GM19467 (cell line): ENCODE results near the gene USP6NL.

Experiments used
- ATAC-seq: cut with Tn5 transposase; IDR thresholded peaks from one replicate; pipeline ENCODE4 v1.9.1; 2021; ENCODE audit warnings: mild to moderate bottlenecking, moderate library complexity; ENCODE audit not compliant: unreplicated experiment

The USP6NL gene

GRCh38 chr10:11617233-11617632 lies 5.8 kb upstream of the USP6NL start:
- no peak for ATAC-seq

- ATAC-seq, result no peak
Measured at GRCh38 chr10:11616021-11616420, 4.6 kb upstream of the USP6NL start.

- ATAC-seq, result no peak
Measured at GRCh38 chr10:11615396-11615795, 3.9 kb upstream of the USP6NL start.

- ATAC-seq, result peak; percentile 2
Measured at GRCh38 chr10:11612021-11613001, 861 bp upstream of the USP6NL start.

- ATAC-seq, result peak; percentile 14
Measured at GRCh38 chr10:11610826-11611247, 613 bp downstream of the USP6NL start.

GRCh38 chr10:11610166-11610825 lies 1.2 kb downstream of the USP6NL start:
- no peak for ATAC-seq

- ATAC-seq, result no peak
Measured at GRCh38 chr10:11609492-11610093, 1.9 kb downstream of the USP6NL start.

- ATAC-seq, result no peak
Measured at GRCh38 chr10:11609052-11609451, 2.4 kb downstream of the USP6NL start.

- no peak for ATAC-seq
Measured at GRCh38 chr10:11608159-11609013, 3.1 kb downstream of the USP6NL start.

GRCh38 chr10:11605807-11606408 lies 5.5 kb downstream of the USP6NL start:
- no peak for ATAC-seq

- no peak for ATAC-seq
Measured at GRCh38 chr10:11604865-11605650, 6.4 kb downstream of the USP6NL start.

- ATAC-seq, result no peak
Measured at GRCh38 chr10:11603741-11604140, 7.7 kb downstream of the USP6NL start.

- ATAC-seq, result no peak
Measured at GRCh38 chr10:11602919-11603523, 8.4 kb downstream of the USP6NL start.

GRCh38 chr10:11602358-11602757 lies 9.1 kb downstream of the USP6NL start:
- ATAC-seq, result no peak

GRCh38 chr10:11601670-11602069 lies 9.8 kb downstream of the USP6NL start:
- no peak for ATAC-seq

GRCh38 chr10:11600280-11600679 lies 11.2 kb downstream of the USP6NL start:
- no peak for ATAC-seq

- ATAC-seq, result no peak
Measured at GRCh38 chr10:11598712-11599397, 12.6 kb downstream of the USP6NL start.

- ATAC-seq, result no peak
Measured at GRCh38 chr10:11597470-11597869, 14.0 kb downstream of the USP6NL start.

- ATAC-seq, result no peak
Measured at GRCh38 chr10:11595395-11595692, 16.1 kb downstream of the USP6NL start.
